ENCODE results near the gene PNPT1. TPM values are rescaled to one million over a fixed set of nuclear protein-coding genes. Genes with fewer than 3 reads are reported as not detected.

The PNPT1 gene
- total and polyA plus RNA-seq, 2 donors (not counting 3 experiments of a cell fraction or from before 2014, with no cell fraction given): 6.6 to 32.4 TPM

DNA sequence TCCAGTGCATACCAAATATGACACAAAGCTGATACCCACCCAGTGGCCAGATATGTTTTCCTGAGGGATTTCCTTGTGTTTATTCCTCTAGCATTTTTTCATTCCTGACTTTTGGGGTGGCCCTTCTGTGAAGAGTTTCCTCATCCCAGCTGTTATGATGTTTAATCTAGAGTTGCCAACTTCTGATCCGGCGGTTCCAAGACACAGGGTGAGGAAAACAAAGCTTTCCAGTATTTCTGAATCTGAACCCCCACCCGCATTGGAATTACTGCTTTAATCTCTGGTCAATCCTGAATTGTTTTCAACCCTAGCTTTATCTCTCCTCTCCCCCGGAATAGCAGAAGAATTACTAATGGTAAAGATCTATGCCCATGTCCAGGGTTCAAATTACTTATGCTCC lies 39.2 kb upstream of the PNPT1 start:
- POLR2A ChIA-PET: no interaction called here

More for the DNA sequence above, 39.2 kb upstream of the PNPT1 start:
- CTCF ChIA-PET: interaction anchor here (0.9 to 1.7 kb wide), 7 partner anchors 9 to 398 kb away, joined by 3 read pairs; no protein-coding TSS in a partner anchor
- no peaks in the 10 kb centered on the region for H3K4me1 ChIP-seq (ENCODE audit: control insufficient read depth, extremely low read depth, insufficient read depth, low read length)
- dilution Hi-C loops (cut with MboI; ENCODE audit: extremely low pct_ligation_motif_present, low sequenced_read_pairs) (no loop called here), intact Hi-C loops (cut with micrococcal nuclease) (no loop called here)
- H3K9me1 ChIP-seq (replicated peaks; ENCODE audit: control insufficient read depth, extremely low read depth, insufficient read depth, low read length): no peaks in the 10 kb centered on the region
- no peaks in the 10 kb centered on the region for H3K79me2 ChIP-seq (ENCODE audit: control insufficient read depth, insufficient read depth, low read length)
- no peak overlapping the region for H3K27ac ChIP-seq (ENCODE audit: insufficient read depth, low read depth, low read length)
- no peak overlapping the region for H3K9ac ChIP-seq (replicated peaks; ENCODE audit: extremely low read depth, insufficient read depth, low read length)
- no peaks in the 10 kb centered on the region for H4K20me1 ChIP-seq (replicated peaks; ENCODE audit: control insufficient read depth, extremely low read depth, insufficient read depth, low read length)
- H3K4me2 ChIP-seq (ENCODE audit: insufficient read depth, low read length): no peak overlapping the region
- no peaks in the 10 kb centered on the region for H3K27me3 ChIP-seq (ENCODE audit: control insufficient read depth in 2 of 2, insufficient read depth in 2 of 2, low read length in 2 of 2)
- H3K4me3 ChIP-seq (replicated peaks in 1 of 3; ENCODE audit: insufficient read depth in 1 of 3, low read depth in 1 of 3, low read length in 3 of 3): no peak overlapping the region
- DNase-seq (ENCODE audit: low read depth, low spot score) (no peak), FAIRE-seq (no peak)
- no peaks in the 10 kb centered on the region for H3K9me3 ChIP-seq (replicated peaks; ENCODE audit: control insufficient read depth, insufficient read depth, low read length)
- BruUV-seq (replicated peaks): no TSS peak
- no peak overlapping the region for H2AFZ ChIP-seq (ENCODE audit: low read depth, low read length)
- TF ChIP-seq JUN (IDR thresholded peaks at IDR 0.05; ENCODE audit: borderline replicate concordance, insufficient read depth, insufficient read length, low read depth): no peak
- TF ChIP-seq POLR2A (IDR thresholded peaks at IDR 0.05; ENCODE audit: low read depth, low read length): no peak
- no peak for TF ChIP-seq FOS (IDR thresholded peaks at IDR 0.05; ENCODE audit: borderline replicate concordance, insufficient read depth, low read length)
- no peak for TF ChIP-seq POLR2AphosphoS5 (IDR thresholded peaks at IDR 0.05; ENCODE audit: insufficient read depth, low read depth, low read length)
- no peak for TF ChIP-seq EZH2 (IDR thresholded peaks at IDR 0.05; ENCODE audit: borderline replicate concordance, low read depth, low read length, severe bottlenecking)
- TF ChIP-seq, protein P1, sequence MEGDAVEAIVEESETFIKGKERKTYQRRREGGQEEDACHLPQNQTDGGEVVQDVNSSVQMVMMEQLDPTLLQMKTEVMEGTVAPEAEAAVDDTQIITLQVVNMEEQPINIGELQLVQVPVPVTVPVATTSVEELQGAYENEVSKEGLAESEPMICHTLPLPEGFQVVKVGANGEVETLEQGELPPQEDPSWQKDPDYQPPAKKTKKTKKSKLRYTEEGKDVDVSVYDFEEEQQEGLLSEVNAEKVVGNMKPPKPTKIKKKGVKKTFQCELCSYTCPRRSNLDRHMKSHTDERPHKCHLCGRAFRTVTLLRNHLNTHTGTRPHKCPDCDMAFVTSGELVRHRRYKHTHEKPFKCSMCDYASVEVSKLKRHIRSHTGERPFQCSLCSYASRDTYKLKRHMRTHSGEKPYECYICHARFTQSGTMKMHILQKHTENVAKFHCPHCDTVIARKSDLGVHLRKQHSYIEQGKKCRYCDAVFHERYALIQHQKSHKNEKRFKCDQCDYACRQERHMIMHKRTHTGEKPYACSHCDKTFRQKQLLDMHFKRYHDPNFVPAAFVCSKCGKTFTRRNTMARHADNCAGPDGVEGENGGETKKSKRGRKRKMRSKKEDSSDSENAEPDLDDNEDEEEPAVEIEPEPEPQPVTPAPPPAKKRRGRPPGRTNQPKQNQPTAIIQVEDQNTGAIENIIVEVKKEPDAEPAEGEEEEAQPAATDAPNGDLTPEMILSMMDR (IDR thresholded peaks at IDR 0.05; ENCODE audit: extremely low read depth in 1 of 2, insufficient read depth in 1 of 2, low read depth in 1 of 2, low read length in 2 of 2): no peak
- TF ChIP-seq MAX (IDR thresholded peaks at IDR 0.05; ENCODE audit: insufficient read depth, insufficient read length): no peak
- no peak for TF ChIP-seq GATA2 (IDR thresholded peaks at IDR 0.05; ENCODE audit: insufficient read depth, insufficient read length, low read depth, low read length)
- no peak for TF ChIP-seq MYC (IDR thresholded peaks at IDR 0.05; ENCODE audit: low read depth, low read length)
- H3K36me3 ChIP-seq (ENCODE audit: control insufficient read depth in 2 of 2, extremely low read depth in 1 of 2, insufficient read depth in 2 of 2, low read length in 2 of 2): no peaks in the 10 kb centered on the region
